Panc1 (cell line): ENCODE data around the gene TMEM108.

Experiments
- TCF7L2 ChIP-seq: IDR thresholded peaks from 2 replicates; pipeline ENCODE4 v1.6.1; 2011; ENCODE audit warnings: mild to moderate bottlenecking, low read depth, low read length, inconsistent platforms
- TF ChIP-seq, protein P1 (sequence below): fragments of 450-650 bp; IDR thresholded peaks from 2 replicates; pipeline ENCODE4 v1.5.1; 2017; ENCODE audit warnings: mild to moderate bottlenecking
- TF ChIP-seq, protein P2 (sequence below), 2 experiments: IDR thresholded peaks; 2 replicates each; pipeline ENCODE4 v1.6.1; 2011 to 2012; ENCODE audit warnings: low read depth in 2 of 2, control low read depth in 1 of 2, low read length in 1 of 2, mild to moderate bottlenecking in 1 of 2, moderate library complexity in 1 of 2; ENCODE audit not compliant: insufficient read depth in 1 of 2

- TF ChIP-seq, protein P1, sequence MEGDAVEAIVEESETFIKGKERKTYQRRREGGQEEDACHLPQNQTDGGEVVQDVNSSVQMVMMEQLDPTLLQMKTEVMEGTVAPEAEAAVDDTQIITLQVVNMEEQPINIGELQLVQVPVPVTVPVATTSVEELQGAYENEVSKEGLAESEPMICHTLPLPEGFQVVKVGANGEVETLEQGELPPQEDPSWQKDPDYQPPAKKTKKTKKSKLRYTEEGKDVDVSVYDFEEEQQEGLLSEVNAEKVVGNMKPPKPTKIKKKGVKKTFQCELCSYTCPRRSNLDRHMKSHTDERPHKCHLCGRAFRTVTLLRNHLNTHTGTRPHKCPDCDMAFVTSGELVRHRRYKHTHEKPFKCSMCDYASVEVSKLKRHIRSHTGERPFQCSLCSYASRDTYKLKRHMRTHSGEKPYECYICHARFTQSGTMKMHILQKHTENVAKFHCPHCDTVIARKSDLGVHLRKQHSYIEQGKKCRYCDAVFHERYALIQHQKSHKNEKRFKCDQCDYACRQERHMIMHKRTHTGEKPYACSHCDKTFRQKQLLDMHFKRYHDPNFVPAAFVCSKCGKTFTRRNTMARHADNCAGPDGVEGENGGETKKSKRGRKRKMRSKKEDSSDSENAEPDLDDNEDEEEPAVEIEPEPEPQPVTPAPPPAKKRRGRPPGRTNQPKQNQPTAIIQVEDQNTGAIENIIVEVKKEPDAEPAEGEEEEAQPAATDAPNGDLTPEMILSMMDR = no peak
- TF ChIP-seq, protein P2, sequence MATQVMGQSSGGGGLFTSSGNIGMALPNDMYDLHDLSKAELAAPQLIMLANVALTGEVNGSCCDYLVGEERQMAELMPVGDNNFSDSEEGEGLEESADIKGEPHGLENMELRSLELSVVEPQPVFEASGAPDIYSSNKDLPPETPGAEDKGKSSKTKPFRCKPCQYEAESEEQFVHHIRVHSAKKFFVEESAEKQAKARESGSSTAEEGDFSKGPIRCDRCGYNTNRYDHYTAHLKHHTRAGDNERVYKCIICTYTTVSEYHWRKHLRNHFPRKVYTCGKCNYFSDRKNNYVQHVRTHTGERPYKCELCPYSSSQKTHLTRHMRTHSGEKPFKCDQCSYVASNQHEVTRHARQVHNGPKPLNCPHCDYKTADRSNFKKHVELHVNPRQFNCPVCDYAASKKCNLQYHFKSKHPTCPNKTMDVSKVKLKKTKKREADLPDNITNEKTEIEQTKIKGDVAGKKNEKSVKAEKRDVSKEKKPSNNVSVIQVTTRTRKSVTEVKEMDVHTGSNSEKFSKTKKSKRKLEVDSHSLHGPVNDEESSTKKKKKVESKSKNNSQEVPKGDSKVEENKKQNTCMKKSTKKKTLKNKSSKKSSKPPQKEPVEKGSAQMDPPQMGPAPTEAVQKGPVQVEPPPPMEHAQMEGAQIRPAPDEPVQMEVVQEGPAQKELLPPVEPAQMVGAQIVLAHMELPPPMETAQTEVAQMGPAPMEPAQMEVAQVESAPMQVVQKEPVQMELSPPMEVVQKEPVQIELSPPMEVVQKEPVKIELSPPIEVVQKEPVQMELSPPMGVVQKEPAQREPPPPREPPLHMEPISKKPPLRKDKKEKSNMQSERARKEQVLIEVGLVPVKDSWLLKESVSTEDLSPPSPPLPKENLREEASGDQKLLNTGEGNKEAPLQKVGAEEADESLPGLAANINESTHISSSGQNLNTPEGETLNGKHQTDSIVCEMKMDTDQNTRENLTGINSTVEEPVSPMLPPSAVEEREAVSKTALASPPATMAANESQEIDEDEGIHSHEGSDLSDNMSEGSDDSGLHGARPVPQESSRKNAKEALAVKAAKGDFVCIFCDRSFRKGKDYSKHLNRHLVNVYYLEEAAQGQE (IDR thresholded peaks at IDR 0.05; ENCODE audit: insufficient read depth in 1 of 2, low read depth in 2 of 2, low read length in 1 of 2) = no peak
- TF ChIP-seq TCF7L2 = no peak
Observed at GRCh38 chr3:133092681-133093080, 54.5 kb downstream of the TMEM108 start.
